Activated CD4-positive, alpha-beta T cell treated with anti-CD3 and anti-CD28 coated beads, Interleukin-2, amount 10 ng/mL, durations not matched to agents 7 days and 5 days (primary cell): ENCODE data around the gene DKK1. TPM values are rescaled to one million over a fixed set of nuclear protein-coding genes. Genes with fewer than 3 reads are reported as not detected.
"Not testable (repeated sequence)": the region's sequence is repeated elsewhere in the genome, so short reads cannot be mapped to it uniquely, and the experiment has no call there.

ENCODE experiments used
- CTCF ChIA-PET: fragments of 350-600 bp; sonication (Branson Sonifier 250); formaldehyde crosslinking; loops from one replicate; lab custom pipeline; 2021; ENCODE audit warnings: antibody characterized with exemption; lab: Charles Lee
- POLR2A ChIA-PET: fragments of 350-600 bp; sonication (Branson Sonifier 250); formaldehyde crosslinking; loops from one replicate; lab custom pipeline; 2021; ENCODE audit warnings: antibody characterized with exemption; lab: Charles Lee
- DNase-seq: peaks from one replicate; pipeline ENCODE4 v3.0.0-alpha.2; 2020
- H3K27ac Mint-ChIP-seq: one replicate; pipeline ENCODE4 v1.8.0; 2021; ENCODE audit warnings: mild to moderate bottlenecking, moderate library complexity, mixed read lengths
- H3K27me3 Mint-ChIP-seq: one replicate; pipeline ENCODE4 v1.8.0; 2021; ENCODE audit warnings: mixed read lengths
- H3K36me3 Mint-ChIP-seq: one replicate; pipeline ENCODE4 v1.8.0; 2021; ENCODE audit warnings: low read depth, mixed read lengths
- H3K4me1 Mint-ChIP-seq: one replicate; pipeline ENCODE4 v1.8.0; 2021; ENCODE audit warnings: mixed read lengths
- H3K4me3 Mint-ChIP-seq: one replicate; pipeline ENCODE4 v1.8.0; 2021; ENCODE audit warnings: mild to moderate bottlenecking, moderate library complexity, mixed read lengths
- H3K9me3 Mint-ChIP-seq: one replicate; pipeline ENCODE4 v1.8.0; 2021; ENCODE audit warnings: mixed read lengths
- total RNA-seq, 2 experiments: library from RNA; stranded (reverse); gene quantifications; one replicate each; pipeline ENCODE4 v1.2.3, GENCODE V29; 2021

Gene DKK1
- total RNA-seq, 2 experiments from 2014 or later = not detected

- Mint-ChIP-seq H3K4me1 (no peaks in the 10 kb centered on the region), H3K4me3 (no peak overlapping the region), H3K36me3 (no peaks in the 10 kb centered on the region), H3K27ac (no peak overlapping the region), H3K9me3 (no peaks in the 10 kb centered on the region), H3K27me3 (no peaks in the 10 kb centered on the region)
- ChIA-PET CTCF (no interaction called here), POLR2A (no interaction called here)
- DNase-seq = no peak
Measured at GRCh38 chr10:52357971-52358370, 43.9 kb downstream of the DKK1 start.

- Mint-ChIP-seq H3K36me3 (no peaks in the 10 kb centered on the region), H3K9me3 (no peaks in the 10 kb centered on the region), H3K4me3 (no peak overlapping the region), H3K4me1 (no peaks in the 10 kb centered on the region), H3K27ac (no peak overlapping the region), H3K27me3 (no peaks in the 10 kb centered on the region)
- CTCF ChIA-PET = no interaction called here
- no peak for DNase-seq
- POLR2A ChIA-PET = no interaction called here
Measured at GRCh38 chr10:52359441-52359840, 45.4 kb downstream of the DKK1 start.

- H3K36me3 Mint-ChIP-seq, H3K4me1 Mint-ChIP-seq, H3K27me3 Mint-ChIP-seq, CTCF ChIA-PET, DNase-seq, H3K4me3 Mint-ChIP-seq, H3K27ac Mint-ChIP-seq, POLR2A ChIA-PET, H3K9me3 Mint-ChIP-seq: not testable (repeated sequence)
Measured at GRCh38 chr10:52365547-52366432, 51.7 kb downstream of the DKK1 start.
